Measurements from ENCODE around the gene GAB1. TPM values are rescaled to one million over a fixed set of nuclear protein-coding genes. Genes with fewer than 3 reads are reported as not detected.

GAB1 gene
- total RNA-seq, 4 donors from 2014 or later, result 25.7 to 37.6 (median 32.8) TPM

DNA sequence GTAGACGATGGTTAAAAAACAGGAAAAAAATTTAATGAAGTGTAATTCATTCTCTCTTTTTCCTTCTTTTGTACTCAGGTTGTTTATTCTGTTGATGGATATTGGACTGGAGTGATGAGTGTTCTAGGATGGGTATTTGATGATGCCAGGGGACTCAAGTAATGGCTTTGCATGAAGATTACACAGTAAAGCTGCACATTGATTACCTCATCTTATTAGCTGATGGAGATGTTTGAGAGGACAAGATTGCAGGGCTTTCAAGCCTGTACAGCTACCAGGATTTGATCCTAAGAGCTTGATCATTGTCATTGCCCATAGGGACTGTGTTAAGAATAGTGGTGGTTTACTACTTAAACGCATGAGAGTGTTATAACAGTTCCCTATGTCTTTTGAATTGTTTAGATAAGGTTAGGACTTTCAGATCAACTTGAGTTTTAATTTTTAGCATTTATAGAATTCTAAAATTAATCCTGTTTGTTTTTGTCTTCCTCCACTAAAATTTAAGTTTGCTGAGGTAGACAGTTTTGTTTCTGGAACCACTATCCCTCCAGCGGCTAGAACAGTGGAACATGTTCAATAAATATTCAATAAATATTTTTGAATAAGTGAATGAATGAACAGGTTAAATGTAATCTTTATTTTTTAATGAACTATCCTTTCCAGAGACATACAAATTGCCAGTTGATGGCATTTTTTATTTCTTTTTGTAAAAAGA lies 58.2 kb downstream of the GAB1 start:
- Histone ChIP-seq H3K4me3 (no peak overlapping the region), H3K9me3 (no peaks in the 10 kb centered on the region), H3K27me3 (no peaks in the 10 kb centered on the region), H3K4me1 (peaks cover 5 to 61% (median 16%) of the 10 kb centered on the region in 3 donors), H3K36me3 (no peaks in the 10 kb centered on the region), H3K27ac (no peak overlapping the region)
- no peak for TF ChIP-seq POLR2A (IDR thresholded peaks at IDR 0.05)
- TF ChIP-seq, protein P1, sequence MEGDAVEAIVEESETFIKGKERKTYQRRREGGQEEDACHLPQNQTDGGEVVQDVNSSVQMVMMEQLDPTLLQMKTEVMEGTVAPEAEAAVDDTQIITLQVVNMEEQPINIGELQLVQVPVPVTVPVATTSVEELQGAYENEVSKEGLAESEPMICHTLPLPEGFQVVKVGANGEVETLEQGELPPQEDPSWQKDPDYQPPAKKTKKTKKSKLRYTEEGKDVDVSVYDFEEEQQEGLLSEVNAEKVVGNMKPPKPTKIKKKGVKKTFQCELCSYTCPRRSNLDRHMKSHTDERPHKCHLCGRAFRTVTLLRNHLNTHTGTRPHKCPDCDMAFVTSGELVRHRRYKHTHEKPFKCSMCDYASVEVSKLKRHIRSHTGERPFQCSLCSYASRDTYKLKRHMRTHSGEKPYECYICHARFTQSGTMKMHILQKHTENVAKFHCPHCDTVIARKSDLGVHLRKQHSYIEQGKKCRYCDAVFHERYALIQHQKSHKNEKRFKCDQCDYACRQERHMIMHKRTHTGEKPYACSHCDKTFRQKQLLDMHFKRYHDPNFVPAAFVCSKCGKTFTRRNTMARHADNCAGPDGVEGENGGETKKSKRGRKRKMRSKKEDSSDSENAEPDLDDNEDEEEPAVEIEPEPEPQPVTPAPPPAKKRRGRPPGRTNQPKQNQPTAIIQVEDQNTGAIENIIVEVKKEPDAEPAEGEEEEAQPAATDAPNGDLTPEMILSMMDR (IDR thresholded peaks at IDR 0.05), result no peak
- 55 to 58% methylated on average over 3 of the region's 3 CpGs for WGBS, 2 donors
- intact Hi-C loops (cut with DNase I), result loop anchor here (10.0 kb wide), 1 partner anchor 60 kb away; the partner anchor contains the start of gene GAB1
- DNase-seq, result no peak

DNA sequence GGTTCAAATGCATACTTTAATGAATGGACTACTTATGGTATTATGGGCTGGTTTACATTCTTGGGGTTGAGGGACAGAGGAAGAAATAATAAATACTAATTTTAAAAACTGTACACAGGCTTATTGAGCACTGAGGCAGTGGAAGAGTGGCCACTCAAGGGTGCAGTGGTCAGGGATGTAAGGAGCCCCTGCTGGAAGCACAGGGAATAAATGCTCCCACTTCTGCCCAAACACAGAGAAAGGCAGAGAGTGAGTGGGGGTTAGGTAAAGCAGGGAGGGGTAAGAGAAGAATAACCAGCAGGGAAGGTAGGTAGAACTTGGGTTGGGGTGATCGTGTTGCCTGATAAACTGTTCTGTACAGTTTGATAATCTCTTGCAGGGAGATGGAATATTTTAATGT lies 60.0 kb downstream of the GAB1 start:
- no peak for TF ChIP-seq POLR2A (IDR thresholded peaks at IDR 0.05)
- TF ChIP-seq, protein P1 (IDR thresholded peaks at IDR 0.05), result no peak
- 68 to 93% methylated on average over 1 of the region's 1 CpG for WGBS, 2 donors
- H3K9me3 ChIP-seq, result no peaks in the 10 kb centered on the region
- peaks cover 3 to 44% (median 4%) of the 10 kb centered on the region in 3 donors for H3K4me1 ChIP-seq
- H3K4me3 ChIP-seq, result no peak overlapping the region
- H3K27ac ChIP-seq, result no peak overlapping the region
- no peaks in the 10 kb centered on the region for H3K27me3 ChIP-seq
- intact Hi-C loops (cut with DNase I), result loop anchor here (10.0 kb wide), 1 partner anchor 62 kb away; the partner anchor contains the start of gene GAB1
- DNase-seq, result no peak
- H3K36me3 ChIP-seq, result no peaks in the 10 kb centered on the region

DNA sequence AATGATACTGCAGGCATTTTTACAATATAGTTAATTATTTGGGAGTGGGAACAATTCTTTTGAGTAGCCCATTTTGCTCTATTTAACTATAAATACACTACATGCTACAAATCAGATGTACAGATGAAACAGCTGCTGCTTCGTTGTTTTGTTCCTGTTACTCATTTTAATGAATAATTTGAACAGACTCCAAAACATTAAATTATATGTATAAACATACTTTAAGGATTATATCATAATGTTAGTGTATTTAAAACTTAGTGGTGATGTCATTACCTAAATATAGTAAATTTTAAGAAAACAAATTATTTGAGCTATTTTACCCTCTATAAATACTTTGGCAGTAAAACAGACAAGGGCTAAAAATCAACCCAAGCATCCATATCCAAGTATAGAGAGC lies 60.7 kb downstream of the GAB1 start:
- no peak overlapping the region for H3K27ac ChIP-seq
- peaks cover 0 to 44% (median 4%) of the 10 kb centered on the region in 3 donors for H3K4me1 ChIP-seq
- H3K27me3 ChIP-seq, result no peaks in the 10 kb centered on the region
- H3K9me3 ChIP-seq, result no peaks in the 10 kb centered on the region
- no peak for TF ChIP-seq POLR2A (IDR thresholded peaks at IDR 0.05)
- TF ChIP-seq, protein P1 (IDR thresholded peaks at IDR 0.05), result no peak
- no peaks in the 10 kb centered on the region for H3K36me3 ChIP-seq
- DNase-seq, result no peak
- intact Hi-C loops (cut with DNase I), result loop anchor here (10.0 kb wide), 1 partner anchor 63 kb away; the partner anchor contains the start of gene GAB1
- H3K4me3 ChIP-seq, result no peak overlapping the region
- 27 to 38% methylated on average over 1 of the region's 1 CpG for WGBS, 2 donors

DNA sequence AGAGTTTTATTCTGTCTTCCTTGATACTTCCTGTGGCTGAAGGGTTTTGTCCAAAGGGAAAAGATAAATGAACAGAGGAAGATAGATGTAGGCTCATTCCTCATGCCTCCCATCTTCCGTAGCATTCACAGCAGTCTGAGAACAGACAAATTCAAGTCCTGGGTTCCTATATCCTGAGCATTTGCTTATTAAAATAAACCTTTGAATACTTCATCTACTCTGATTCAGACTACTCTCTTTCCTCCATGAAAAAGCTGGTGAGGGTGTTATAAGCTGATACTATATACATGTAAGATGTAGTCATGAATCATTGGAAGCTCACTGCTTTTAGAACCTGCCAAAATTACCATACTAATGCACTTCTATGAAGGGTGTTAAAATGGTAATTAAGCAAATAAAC lies 61.2 kb downstream of the GAB1 start:
- Histone ChIP-seq H3K36me3 (no peaks in the 10 kb centered on the region), H3K4me3 (no peak overlapping the region), H3K9me3 (no peaks in the 10 kb centered on the region), H3K27ac (no peak overlapping the region), H3K4me1 (peaks cover 0 to 47% (median 4%) of the 10 kb centered on the region in 3 donors), H3K27me3 (no peaks in the 10 kb centered on the region)
- 69 to 91% methylated on average over 1 of the region's 1 CpG for WGBS, 2 donors
- TF ChIP-seq, protein P1 (IDR thresholded peaks at IDR 0.05), result no peak
- TF ChIP-seq POLR2A (IDR thresholded peaks at IDR 0.05), result no peak
- intact Hi-C loops (cut with DNase I), result loop anchor here (10.0 kb wide), 1 partner anchor 63 kb away; the partner anchor contains the start of gene GAB1
- no peak for DNase-seq

Measured in esophagus squamous epithelium (tissue), 5 donors.